HL-60 (cell line): ENCODE measurements around the gene TMEM9.

ENCODE experiments used
- DNase-seq, 2 experiments: peaks; one replicate each; pipeline ENCODE4 v3.0.0-alpha.2; 2010 to 2020; ENCODE audit warnings: low read depth in 1 of 2, low spot score in 1 of 2
- H3K27ac ChIP-seq: fragments of 250-450 bp; sonication (Bioruptor Pico); replicated peaks from 2 replicates; pipeline ENCODE4 v1.5.1; 2020; ENCODE audit warnings: mild to moderate bottlenecking, moderate library complexity
- H3K27me3 ChIP-seq: fragments of 250-450 bp; sonication (Bioruptor Pico); 2 replicates; pipeline ENCODE4 v1.5.1; 2021; ENCODE audit warnings: mild to moderate bottlenecking, moderate library complexity; ENCODE audit not compliant: insufficient read depth, poor library complexity, severe bottlenecking
- H3K4me3 ChIP-seq: replicated peaks from 2 replicates; pipeline ENCODE4 v1.5.1; 2011; ENCODE audit warnings: mild to moderate bottlenecking, control low read depth, low read length; ENCODE audit not compliant: insufficient read depth
- CTCF ChIP-seq: IDR thresholded peaks from one replicate; pipeline ENCODE4 v1.5.1; 2011; ENCODE audit warnings: low read length, control low read depth, inconsistent platforms; ENCODE audit not compliant: insufficient read depth
- GABPA ChIP-seq: IDR thresholded peaks from 2 replicates; pipeline ENCODE4 v1.6.1; 2012; ENCODE audit warnings: low read depth
- POLR2AphosphoS5 ChIP-seq: IDR thresholded peaks from 2 replicates; pipeline ENCODE4 v1.6.1; 2012; ENCODE audit warnings: low read depth
- REST ChIP-seq: IDR thresholded peaks from 2 replicates; pipeline ENCODE4 v1.6.1; 2012; ENCODE audit warnings: low read depth; ENCODE audit not compliant: insufficient replicate concordance
- SPI1 ChIP-seq: IDR thresholded peaks from 2 replicates; pipeline ENCODE4 v1.6.1; 2012; ENCODE audit warnings: low read depth, mild to moderate bottlenecking, borderline replicate concordance

Gene TMEM9

GRCh38 chr1:201112173-201112731, 42.0 kb downstream of the TMEM9 start, which contains the start of gene CACNA1S:
TSS of gene CACNA1S (minus strand) at chr1:201112426. CDS start at chr1:201112339, 87 bp downstream.
- Histone ChIP-seq H3K27ac (no peak within 1 kb of the TSS), H3K4me3 (no peak within 1 kb of the TSS), H3K27me3 (no peaks in the 10 kb centered on the region)
- no peak for TF ChIP-seq POLR2AphosphoS5
- no peak for TF ChIP-seq REST
- no peak for TF ChIP-seq CTCF
- no peak for TF ChIP-seq GABPA
- TF ChIP-seq SPI1: no peak
- no peak for DNase-seq

- H3K27ac ChIP-seq: no peak overlapping the region
- no peak for DNase-seq
- TF ChIP-seq REST (no peak), CTCF (no peak), SPI1 (no peak), POLR2AphosphoS5 (no peak), GABPA (no peak)
- no peaks in the 10 kb centered on the region for H3K27me3 ChIP-seq
- no peak overlapping the region for H3K4me3 ChIP-seq
These were observed 42.6 kb downstream of the TMEM9 start for GRCh38 chr1:201111672-201112071.

GRCh38 chr1:201111156-201111555, 43.1 kb downstream of the TMEM9 start:
- Histone ChIP-seq H3K27ac (no peak overlapping the region), H3K27me3 (no peaks in the 10 kb centered on the region), H3K4me3 (no peak overlapping the region)
- DNase-seq: no peak
- TF ChIP-seq GABPA: no peak
- no peak for TF ChIP-seq CTCF
- no peak for TF ChIP-seq SPI1
- no peak for TF ChIP-seq REST
- TF ChIP-seq POLR2AphosphoS5: no peak
